GM18858 (cell line): ENCODE measurements around the gene GLRX5.

Experiments used
- ATAC-seq: cut with Tn5 transposase; IDR thresholded peaks from one replicate; pipeline ENCODE4 v1.9.1; 2021; ENCODE audit not compliant: unreplicated experiment

Gene GLRX5

GRCh38 chr14:95531969-95532368 is 2.9 kb upstream of the GLRX5 start:
- ATAC-seq: no peak

DNA sequence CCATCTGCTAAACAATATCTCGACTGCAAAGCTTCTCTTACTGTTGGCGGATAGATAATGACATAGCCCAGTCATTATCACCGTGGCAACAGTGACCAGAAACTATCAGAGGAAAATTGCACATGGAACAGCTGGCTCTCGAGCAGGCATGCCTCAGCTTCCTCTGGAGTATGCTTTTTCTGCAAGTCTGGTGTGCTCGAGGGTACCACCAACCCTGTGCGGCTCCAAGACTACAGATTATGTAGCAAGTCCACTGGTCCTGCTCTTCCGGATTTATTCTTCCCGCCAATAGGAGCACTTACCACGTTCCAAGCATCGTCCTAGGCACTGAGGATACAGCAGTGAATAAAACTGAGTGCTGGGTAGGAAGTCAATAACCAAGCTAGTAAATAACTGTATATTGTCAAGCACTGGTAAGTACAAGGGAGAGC is 1.4 kb upstream of the GLRX5 start:
- ATAC-seq: no peak

- ATAC-seq: no peak
Observed at GRCh38 chr14:95533822-95534221, 1.0 kb upstream of the GLRX5 start.

GRCh38 chr14:95535226-95536021 is 574 bp downstream of the GLRX5 start:
- no peak for ATAC-seq

GRCh38 chr14:95536036-95536593 is 1.3 kb downstream of the GLRX5 start:
- no peak for ATAC-seq

- ATAC-seq: no peak
Observed at GRCh38 chr14:95536671-95537070, 1.8 kb downstream of the GLRX5 start.

- no peak for ATAC-seq
Observed at GRCh38 chr14:95537298-95538089, 2.6 kb downstream of the GLRX5 start.

DNA sequence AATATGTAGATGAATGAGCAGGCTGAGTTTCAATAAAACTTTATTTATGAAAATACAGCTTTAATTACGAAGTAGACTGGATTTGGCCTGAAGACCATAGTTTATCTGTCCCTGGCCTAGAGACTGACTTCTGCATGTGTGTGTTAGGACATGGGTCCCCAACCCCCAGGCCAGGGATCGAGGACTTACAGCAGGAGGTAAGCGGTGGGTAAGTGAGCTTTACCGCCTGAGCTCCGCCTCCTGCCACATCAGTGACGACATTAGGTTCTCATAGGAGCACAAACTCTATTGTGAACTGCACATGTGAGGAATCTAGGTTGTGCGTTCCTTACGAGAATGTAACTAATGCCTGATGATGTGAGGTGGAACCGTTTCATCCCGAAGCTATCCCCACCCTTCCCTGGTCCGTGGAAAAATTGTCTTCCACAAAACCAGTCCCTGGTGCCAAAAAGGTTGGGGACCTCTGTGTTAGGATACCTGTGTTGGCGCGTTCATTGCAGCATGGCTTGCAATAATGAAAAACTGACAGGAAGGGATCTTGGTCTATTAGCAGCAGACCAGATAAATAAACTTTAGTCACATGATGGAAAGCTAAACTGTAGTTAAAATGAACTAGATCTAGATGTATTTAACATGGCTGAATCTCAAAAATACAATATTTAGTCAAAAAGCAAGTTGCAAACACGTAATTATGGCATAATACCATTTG is 4.1 kb downstream of the GLRX5 start:
- no peak for ATAC-seq

DNA sequence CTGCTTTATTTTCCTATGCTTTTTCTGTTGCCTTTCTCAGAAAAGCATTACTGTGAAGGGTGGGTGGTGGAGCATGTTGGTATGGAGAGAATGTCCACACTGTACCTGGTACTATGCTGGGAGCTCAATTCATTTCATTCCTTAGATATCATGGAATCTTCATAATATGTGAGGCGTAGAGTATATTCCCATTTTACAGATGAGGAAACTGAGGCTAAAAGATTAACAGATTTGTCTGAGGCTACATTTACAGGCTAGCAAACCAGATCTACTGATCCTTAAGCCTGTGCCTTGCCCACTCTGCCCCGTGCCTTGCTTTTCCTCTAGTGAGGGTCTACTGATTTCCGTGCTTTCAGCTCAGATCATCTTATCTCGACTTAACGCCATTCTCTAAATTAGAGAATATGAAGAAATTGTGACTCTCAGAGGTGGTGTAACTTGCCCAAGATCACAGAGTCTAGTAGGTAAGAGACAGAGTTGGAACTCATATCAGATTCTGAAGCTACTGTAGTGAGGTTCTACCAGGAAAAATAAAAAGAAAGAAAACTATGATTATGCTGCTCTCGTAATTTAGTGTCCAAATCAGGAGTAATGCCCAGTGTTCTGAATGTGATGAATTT is 5.5 kb downstream of the GLRX5 start:
- ATAC-seq: no peak

GRCh38 chr14:95541346-95541745 is 6.5 kb downstream of the GLRX5 start:
- ATAC-seq: no peak

DNA sequence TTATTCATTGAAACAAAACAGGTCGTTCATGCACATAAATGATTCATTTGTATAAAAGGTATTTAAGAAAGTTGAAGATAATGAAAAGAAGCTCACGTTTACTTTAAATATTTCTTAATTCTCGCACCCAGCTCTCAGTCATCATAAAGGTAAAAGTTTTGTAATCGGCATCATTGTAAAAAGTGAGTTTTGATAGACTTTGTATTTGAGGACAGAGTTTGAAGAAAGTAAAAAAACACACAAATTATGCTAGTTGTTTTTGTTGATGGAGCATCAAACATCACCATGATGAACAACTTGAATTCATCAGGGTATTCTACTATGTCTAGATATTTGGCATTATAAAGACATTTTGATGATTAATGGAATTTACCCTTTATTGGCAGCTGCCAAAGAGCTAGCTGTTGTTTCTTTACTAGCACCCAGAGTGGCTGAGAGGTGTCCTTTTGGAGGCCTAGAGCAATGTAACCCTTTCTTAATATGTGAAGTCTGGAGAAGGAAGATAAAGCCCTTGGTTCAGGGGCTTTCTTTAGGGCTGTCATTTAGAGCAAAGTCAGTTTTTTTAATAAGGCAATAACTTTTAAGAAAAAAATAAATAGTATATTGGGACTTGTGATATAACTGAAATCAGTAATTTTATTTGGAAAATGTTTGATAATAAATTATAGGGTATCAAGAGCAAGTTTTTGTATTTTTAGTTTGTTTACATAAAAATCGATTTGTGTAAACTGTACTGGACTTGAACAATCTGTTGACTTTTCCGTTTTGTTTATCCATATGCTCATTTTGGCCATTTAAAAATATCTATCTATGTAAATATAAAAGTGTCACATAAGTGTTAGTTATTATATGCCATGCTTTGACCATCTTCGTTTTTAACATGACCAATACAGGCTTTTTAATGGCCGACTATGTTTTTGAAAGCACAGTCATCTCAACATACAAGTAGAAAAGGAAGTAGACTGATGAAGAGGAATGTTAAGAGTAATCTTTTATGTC is 7.4 kb downstream of the GLRX5 start:
- ATAC-seq: no peak

DNA sequence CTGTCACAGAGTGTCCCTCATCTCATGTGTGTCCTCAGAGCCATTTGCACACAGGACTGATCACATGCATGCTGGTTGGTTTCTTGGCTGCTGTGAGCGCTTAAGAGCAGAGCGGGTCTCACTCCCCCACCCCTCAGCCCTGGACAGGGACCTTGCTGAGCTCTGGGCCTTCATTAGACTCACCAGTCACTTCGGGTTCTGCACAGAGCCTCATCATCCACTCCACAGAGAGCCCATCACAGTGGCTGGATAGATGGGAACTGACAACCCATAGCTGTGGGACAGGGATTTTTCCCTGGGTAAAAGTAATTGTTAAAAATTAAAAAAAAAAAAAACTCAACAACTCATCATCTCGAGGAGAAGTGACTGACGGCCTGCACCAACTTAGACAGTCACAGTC is 8.2 kb downstream of the GLRX5 start:
- ATAC-seq: no peak

- ATAC-seq: no peak
Observed at GRCh38 chr14:95544588-95544987, 9.7 kb downstream of the GLRX5 start.

GRCh38 chr14:95545515-95546168 is 10.8 kb downstream of the GLRX5 start:
- no peak for ATAC-seq

DNA sequence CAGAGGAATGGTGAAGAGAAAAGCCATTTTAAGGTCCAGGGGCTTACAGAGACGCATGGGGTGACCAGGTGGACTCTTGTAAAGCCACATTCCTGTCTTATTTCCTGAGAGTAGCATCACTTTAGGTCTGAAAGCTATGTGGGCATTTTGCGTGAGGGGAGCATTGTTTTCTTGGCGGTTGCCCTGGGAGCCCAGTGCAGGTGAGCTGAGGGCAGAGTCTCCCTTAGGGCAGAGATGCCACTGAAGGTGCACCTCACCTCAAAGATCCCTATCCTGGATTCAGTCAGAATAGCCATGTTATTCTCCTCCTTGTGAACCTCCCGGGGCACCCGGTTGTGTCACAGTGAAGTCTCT is 12.4 kb downstream of the GLRX5 start:
- no peak for ATAC-seq

DNA sequence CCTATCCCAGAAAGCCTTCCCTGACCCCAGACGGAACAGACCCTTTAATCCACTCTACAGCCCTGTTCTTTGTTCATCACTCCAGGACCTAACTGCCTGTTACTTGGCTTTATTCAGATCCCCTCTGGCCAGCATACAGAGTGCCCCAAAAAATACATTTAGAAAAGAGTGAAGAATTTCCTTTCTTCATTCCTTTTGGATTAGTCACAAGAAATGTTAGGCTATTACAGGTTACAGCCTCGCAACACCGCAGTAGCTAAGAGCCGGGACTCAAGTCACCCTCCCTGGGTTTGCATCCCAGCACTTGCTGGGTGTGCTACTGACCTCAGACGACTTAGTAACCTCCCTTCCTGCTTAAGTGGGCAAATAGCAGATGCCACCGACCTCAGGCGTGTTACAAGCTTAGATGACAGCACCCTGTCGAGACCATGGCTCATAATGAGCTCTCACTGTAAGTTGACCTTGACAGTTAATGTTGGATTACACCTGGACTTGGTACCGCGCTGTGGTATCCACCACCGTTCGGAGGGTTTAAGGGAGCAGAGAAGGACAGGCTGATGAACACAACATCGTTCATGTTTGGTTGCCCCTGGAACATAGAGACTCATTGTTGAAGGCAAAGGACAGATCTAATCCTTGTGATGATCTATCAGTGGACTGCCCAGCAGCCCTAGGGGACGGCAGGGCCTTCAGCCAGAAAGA is 12.9 kb downstream of the GLRX5 start:
- ATAC-seq: no peak

DNA sequence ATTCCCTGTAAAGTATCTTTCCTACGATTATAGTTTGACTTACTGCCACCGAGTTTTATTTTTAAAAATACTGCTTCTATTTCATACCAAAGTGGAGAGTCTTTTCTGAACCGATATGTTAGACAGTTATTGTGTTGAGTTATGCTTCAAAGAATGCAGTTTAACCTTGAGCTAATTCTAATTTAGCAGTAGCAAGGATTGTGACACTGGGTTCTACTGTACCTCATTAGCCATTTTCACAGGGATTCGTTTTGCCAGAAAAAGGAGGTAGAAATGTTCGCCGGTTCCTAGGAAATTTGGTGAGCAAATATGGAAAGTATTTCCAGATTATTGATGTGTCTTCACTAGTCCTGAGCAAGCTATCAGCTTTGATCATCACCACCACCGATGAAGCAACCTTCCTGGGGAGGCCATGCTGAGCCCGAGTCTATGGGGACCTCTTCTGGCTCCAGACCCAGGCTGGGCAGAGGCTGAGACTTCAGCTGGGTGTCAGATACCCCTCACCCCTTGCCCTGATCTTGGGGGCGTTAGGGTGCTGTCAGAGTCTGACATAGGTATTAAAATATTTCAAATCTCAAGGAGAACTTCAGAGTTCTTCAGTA is 13.6 kb downstream of the GLRX5 start:
- no peak for ATAC-seq
